GM19463 (cell line): ENCODE results near the gene HSD17B11.
"Not testable (repeated sequence)": the region's sequence is repeated elsewhere in the genome, so short reads cannot be mapped to it uniquely, and the experiment has no call there.

ENCODE experiments used
- ATAC-seq: cut with Tn5 transposase; IDR thresholded peaks from one replicate; pipeline ENCODE4 v1.9.1; 2021; ENCODE audit warnings: mild to moderate bottlenecking, moderate library complexity; ENCODE audit not compliant: unreplicated experiment

Gene HSD17B11

GRCh38 chr4:87406462-87406861 is 15.5 kb upstream of the HSD17B11 start:
- peak; percentile 50 for ATAC-seq

- ATAC-seq = no peak
These were observed 14.3 kb upstream of the HSD17B11 start for GRCh38 chr4:87405211-87405820.

DNA sequence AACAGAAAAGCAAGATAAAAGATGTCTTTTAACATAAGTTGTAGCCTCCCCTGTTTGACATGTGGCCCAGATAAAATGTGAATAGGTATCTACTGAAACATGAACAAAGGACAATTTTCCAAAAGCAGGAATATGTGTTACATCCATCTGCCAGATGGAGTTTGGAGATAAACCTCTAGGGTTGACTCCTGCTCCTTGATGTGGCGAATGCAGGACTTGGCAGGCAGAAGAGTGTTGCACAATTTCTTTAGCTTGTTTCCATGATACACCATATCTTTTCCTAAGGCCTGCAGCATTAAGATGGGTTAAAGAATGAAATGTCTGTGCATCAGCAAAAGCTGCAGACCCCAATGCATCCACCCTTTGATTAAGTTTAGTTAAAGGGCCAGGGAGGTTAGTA is 12.7 kb upstream of the HSD17B11 start:
- ATAC-seq = not testable (repeated sequence)

DNA sequence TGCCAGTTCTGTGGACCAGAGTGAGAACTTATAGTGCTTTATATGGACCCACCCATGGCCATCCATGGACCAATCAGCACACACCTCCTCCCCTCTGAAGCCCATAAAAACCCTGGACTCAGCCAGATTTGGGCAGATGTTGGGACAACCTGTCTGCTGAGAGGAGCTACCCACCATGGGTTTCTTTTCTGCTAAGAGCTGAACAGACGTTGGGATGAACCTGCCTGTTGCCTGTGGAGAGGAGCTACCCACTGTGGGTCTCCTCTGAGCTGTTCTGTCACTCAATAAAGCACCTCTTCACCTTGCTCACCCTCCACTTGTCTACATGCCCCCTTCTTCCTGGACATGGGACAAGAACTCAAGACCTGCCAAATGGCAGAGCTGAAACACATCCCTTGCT is 9.0 kb upstream of the HSD17B11 start:
- no peak for ATAC-seq

- no peak for ATAC-seq
These were observed 8.2 kb upstream of the HSD17B11 start for GRCh38 chr4:87399148-87399547.

GRCh38 chr4:87395851-87396250 is 4.9 kb upstream of the HSD17B11 start:
- not testable (repeated sequence) for ATAC-seq

GRCh38 chr4:87395073-87395472 is 4.1 kb upstream of the HSD17B11 start:
- not testable (repeated sequence) for ATAC-seq

GRCh38 chr4:87392183-87392582 is 1.2 kb upstream of the HSD17B11 start:
- ATAC-seq = no peak

DNA sequence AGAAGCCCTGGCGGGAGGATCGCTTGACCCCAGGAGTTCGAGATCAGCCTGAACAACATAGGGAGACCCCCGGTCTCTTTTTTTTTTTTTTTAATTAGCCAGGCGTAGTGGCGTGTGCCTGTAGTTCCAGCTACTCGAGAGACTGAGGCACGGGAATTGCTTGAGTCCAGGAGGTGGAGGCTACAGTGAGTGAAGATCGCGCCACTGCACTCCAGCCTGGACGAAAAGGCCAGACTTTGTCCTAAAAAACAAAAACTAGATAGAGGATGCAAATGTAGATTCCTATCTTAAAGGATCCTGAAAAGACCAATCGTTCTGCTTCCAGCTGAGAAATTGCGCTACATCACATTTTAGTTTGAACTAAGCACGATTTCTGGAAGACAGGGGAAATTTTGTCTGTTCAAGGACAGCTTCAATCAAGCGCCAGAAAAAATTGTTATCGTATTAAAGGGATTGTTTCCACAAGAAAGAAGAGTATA is 627 bp upstream of the HSD17B11 start:
- ATAC-seq = peak; percentile 3

- ATAC-seq = no peak
These were observed 467 bp downstream of the HSD17B11 start for GRCh38 chr4:87390551-87390890.

DNA sequence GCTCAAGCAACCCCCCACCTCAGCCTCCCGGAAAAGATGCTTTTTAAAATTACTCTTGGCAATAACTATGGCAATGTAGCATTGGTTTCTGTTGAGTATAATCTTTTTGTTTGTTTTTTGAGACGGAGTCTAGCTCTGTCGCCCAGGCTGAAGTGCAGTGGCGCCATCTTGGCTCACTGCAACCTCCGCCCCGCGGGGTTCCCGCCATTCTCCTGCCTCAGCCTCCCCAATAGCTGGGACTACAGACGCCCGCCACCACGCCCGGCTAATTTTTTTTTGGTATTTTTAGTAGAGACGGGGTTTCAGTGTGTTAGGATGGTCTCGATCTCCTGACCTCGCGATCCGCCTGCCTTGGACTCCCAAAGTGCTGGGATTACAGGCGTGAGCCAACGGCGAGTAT is 933 bp downstream of the HSD17B11 start:
- ATAC-seq = not testable (repeated sequence)

DNA sequence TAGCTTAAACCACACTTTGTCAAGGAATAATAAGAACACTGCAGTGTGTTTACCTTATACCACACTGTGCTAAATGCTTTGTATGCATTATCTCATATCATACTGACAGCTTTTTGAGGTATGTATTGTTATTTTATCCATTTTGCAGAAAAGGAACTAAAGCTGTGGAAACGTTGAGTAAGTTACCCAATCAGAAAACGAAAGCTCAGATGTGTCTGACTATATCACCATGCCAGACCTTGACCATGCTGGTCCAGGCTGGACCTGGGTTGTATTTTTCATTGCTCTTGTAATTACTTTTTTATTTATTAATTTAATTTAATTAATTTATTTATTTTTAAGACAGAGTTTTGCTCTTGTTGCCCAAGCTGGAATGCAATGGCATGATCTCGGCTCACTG is 2.1 kb downstream of the HSD17B11 start:
- no peak for ATAC-seq

GRCh38 chr4:87387237-87387636 is 3.8 kb downstream of the HSD17B11 start:
- no peak for ATAC-seq

DNA sequence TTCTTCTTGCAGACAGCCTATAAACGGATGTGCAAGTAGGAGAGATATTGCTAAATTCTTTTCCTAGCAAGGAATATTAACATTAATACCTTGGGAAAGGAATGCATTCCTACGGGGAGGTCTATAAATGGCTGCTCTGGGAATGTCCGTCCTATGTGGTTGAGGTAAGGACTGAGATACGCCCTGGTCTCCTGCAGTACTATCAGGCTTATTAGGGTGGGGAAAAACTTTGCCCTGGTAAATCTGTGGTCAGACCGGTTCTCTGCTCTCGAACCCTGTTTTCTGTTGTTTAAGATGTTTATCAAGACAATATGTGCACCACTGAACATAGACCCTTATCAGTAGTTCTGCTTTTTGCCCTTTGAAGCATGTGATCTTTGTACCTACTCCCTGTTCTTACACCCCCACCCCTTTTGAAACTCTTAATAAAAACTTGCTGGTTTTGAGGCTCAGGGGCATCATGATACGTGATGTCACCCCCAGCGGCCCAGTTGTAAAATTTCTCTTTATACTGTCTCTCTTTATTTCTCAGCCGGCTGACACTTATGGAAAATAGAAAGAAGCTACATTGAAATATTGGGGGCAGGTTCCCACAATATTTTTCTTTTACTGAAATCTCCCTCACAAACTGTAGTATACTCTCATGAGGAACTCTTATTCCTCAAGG is 6.4 kb downstream of the HSD17B11 start:
- not testable (repeated sequence) for ATAC-seq

GRCh38 chr4:87382931-87383330 is 8.1 kb downstream of the HSD17B11 start:
- ATAC-seq = no peak

DNA sequence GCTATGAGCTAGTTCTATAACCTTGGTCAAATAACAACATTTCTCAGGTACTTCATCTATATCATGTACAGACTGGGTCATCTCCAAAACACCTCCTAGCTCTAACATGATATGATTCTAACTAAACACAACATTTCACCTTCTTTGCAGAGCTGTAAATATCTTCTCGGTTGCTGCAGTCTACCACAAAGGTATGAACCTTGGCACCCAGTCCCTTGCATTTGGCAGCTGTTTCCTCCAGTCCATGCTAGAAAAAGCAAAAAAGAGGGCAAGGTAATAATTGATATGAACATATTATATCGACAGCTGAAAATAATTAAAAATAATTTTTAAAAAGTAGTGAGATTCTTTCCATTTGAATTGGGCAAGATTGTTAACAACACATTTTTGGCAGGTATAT is 8.9 kb downstream of the HSD17B11 start:
- no peak for ATAC-seq

GRCh38 chr4:87377816-87378215 is 13.2 kb downstream of the HSD17B11 start:
- ATAC-seq = no peak

DNA sequence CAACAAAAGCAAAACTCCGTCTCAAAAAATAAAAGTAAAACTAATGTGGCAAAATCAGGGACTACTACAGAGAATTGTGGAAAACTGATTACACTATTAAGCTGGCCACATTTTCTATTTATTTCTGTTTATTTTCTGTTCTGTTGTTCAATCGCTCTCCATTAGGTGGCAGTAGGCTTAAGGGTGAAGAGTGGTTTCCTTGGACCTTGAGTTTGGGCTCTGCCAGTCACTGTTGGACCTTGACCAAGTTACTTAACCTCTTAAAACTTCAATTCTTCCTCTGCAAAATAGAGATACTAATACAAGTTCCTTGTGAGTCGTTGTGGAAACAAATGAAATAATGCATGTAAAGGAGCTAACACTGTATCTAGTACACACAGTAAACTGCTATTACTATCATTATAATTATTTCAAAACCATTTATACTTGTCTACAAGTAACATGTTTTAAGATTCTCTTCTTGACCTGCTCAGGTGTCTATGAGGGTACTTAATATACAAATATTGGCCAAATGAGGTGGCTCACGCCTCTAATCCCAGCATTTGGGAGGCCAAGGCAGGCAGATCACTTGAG is 15.2 kb downstream of the HSD17B11 start:
- ATAC-seq = no peak

DNA sequence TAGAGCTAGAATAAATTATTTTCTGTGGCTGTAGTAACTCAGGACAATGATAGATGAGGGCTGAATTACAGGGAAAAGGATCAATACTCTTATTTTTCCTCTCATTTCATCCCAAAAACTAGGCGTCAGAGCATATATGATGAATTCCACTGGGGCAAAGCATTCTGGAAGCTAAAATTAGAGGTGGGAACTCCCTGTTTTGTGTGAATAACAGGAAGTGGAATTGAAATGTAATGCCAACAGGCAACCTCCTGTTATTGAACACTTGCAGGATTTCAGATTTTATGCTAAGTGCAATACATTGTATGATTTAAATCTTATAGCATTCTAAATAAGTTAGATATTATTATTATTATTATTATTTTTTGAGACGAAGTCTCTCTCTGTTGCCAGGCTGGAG is 20.9 kb downstream of the HSD17B11 start:
- ATAC-seq = no peak

DNA sequence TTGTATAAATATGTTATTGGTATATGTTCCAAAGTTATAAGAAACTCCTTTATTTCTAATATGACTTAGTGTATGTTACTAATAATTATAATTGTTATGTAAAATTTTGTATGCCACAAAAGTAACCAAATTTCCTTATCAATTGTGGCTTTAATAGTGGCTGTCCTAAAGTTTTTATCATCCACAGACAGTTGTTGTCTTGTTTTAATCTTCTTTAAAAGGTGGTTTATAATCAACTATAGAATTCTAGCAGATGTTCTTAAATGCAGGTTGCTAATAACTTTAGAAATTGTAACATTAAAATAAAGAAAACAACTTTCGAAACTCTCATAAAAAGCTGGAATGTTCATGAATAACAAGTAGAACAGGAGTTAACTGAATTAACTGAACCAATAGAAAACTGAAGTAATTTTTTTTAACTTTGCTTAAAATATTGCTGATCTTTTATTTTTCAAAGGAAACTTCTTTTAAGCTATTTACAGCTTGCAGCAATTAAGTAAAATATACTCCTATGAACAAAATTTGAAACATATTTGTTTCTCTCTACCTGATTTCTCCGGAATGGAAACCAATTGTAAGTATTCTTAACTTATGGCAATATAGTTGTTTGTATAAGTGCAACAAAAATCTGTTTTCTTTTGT is 24.3 kb downstream of the HSD17B11 start:
- ATAC-seq = no peak

DNA sequence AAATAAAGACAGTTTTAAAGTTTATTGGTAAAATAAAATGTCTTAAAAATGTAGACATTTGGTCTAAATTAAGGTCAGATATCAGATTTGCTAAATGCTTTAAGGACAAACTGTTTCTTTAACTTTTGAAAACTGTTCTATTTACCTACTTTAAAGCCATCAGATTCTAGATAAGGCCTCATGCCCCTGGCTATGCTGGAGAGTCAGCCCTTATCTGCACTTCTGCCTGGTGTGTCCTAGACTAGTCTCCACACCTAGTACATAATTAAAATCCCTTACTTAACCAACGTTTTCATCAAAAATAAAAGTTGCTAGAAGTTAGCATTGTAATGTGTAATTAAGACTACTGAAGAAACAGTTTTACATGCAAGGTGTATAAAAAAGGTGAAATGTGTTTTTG is 25.6 kb downstream of the HSD17B11 start:
- ATAC-seq = no peak

DNA sequence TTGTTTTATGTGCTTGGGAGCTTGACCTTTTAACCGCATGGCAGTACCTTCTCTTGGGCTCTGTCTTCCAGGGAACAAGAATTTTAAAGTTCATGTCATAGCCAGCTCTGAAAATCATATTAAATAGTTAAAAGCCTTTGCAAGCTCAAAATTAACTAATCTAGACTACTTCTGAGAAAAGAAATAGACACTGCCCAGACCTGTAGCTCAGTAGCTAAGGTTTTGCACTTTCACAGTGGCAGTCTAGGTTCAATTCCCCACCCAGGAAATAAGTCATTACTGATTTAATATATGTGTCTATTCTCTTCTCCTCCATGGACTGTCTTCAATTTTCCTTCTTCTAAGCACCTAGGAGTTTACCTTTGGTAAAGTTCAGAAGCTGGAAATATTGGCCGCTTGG is 27.4 kb downstream of the HSD17B11 start:
- ATAC-seq = no peak
